Dendritic cell treated with granulocyte-macrophage colony-stimulating factor and Interleukin-4, amounts not matched to agents 40 ng/mL and 50 ng/mL, for 4 days (primary cell): Measurements from ENCODE around the gene HCFC1R1.
"Not testable (repeated sequence)": the region's sequence is repeated elsewhere in the genome, so short reads cannot be mapped to it uniquely, and the experiment has no call there.

Experiments
- H3K27ac Mint-ChIP-seq: one replicate; pipeline ENCODE4 v1.8.0; 2022; ENCODE audit warnings: mild to moderate bottlenecking, mixed read lengths
- H3K27me3 Mint-ChIP-seq: one replicate; pipeline ENCODE4 v1.8.0; 2022; ENCODE audit warnings: mild to moderate bottlenecking, mixed read lengths
- H3K36me3 Mint-ChIP-seq: one replicate; pipeline ENCODE4 v1.8.0; 2022; ENCODE audit warnings: low read depth, mixed read lengths
- H3K4me1 Mint-ChIP-seq: one replicate; pipeline ENCODE4 v1.8.0; 2022; ENCODE audit warnings: low read depth, mixed read lengths
- H3K4me3 Mint-ChIP-seq: one replicate; pipeline ENCODE4 v1.8.0; 2022; ENCODE audit warnings: mild to moderate bottlenecking, moderate library complexity, mixed read lengths
- H3K9me3 Mint-ChIP-seq: one replicate; pipeline ENCODE4 v1.8.0; 2022; ENCODE audit warnings: mixed read lengths
- intact Hi-C: fragments of 100-400 bp; cut with micrococcal nuclease; formaldehyde crosslinking; loops from one replicate; pipeline ENCODE4 v1.15.0; 2022

Gene HCFC1R1

GRCh38 chr16:3060339-3061127 is 36.8 kb upstream of the HCFC1R1 start:
- Mint-ChIP-seq H3K27ac (peak overlapping the region; percentile 95), H3K27me3 (peaks cover 3% of the 10 kb centered on the region), H3K4me1 (peaks cover 59% of the 10 kb centered on the region), H3K4me3 (no peak overlapping the region), H3K9me3 (no peaks in the 10 kb centered on the region), H3K36me3 (peaks cover 18% of the 10 kb centered on the region)
- intact Hi-C loops = no loop called here

GRCh38 chr16:3059723-3060242 is 36.0 kb upstream of the HCFC1R1 start:
- Mint-ChIP-seq H3K9me3 (no peaks in the 10 kb centered on the region), H3K36me3 (peaks cover 23% of the 10 kb centered on the region), H3K4me1 (peaks cover 59% of the 10 kb centered on the region), H3K27me3 (peaks cover 3% of the 10 kb centered on the region), H3K27ac (peak overlapping the region; percentile 95), H3K4me3 (peak overlapping the region; percentile 63)
- intact Hi-C loops = loop anchor here (1.0 kb wide), 3 partner anchors 35 to 107 kb away; no protein-coding TSS in a partner anchor

- H3K27me3 Mint-ChIP-seq = peaks cover 2% of the 10 kb centered on the region
- intact Hi-C loops = loop anchor here (1.0 kb wide), 3 partner anchors 35 to 107 kb away; no protein-coding TSS in a partner anchor
- no peaks in the 10 kb centered on the region for H3K9me3 Mint-ChIP-seq
- H3K36me3 Mint-ChIP-seq = peaks cover 29% of the 10 kb centered on the region
- H3K27ac Mint-ChIP-seq = peak overlapping the region; percentile 95
- H3K4me3 Mint-ChIP-seq = peak overlapping the region; percentile 81
- H3K4me1 Mint-ChIP-seq = peaks cover 63% of the 10 kb centered on the region
Observed at GRCh38 chr16:3059041-3059722, 35.4 kb upstream of the HCFC1R1 start.

- Mint-ChIP-seq H3K9me3 (no peaks in the 10 kb centered on the region), H3K27ac (peak overlapping the region; percentile 95), H3K36me3 (peaks cover 37% of the 10 kb centered on the region), H3K4me3 (peak overlapping the region; percentile 81), H3K4me1 (peaks cover 71% of the 10 kb centered on the region), H3K27me3 (peaks cover 2% of the 10 kb centered on the region)
- intact Hi-C loops = loop anchor here (1.0 kb wide), 3 partner anchors 36 to 108 kb away; no protein-coding TSS in a partner anchor
Observed at GRCh38 chr16:3058139-3059030, 34.6 kb upstream of the HCFC1R1 start.

- Mint-ChIP-seq H3K4me1 (peaks cover 77% of the 10 kb centered on the region), H3K4me3 (no peak overlapping the region), H3K9me3 (no peaks in the 10 kb centered on the region), H3K36me3 (peaks cover 39% of the 10 kb centered on the region), H3K27me3 (peaks cover 2% of the 10 kb centered on the region), H3K27ac (no peak overlapping the region)
- intact Hi-C loops = no loop called here
Observed at GRCh38 chr16:3057181-3058138, 33.7 kb upstream of the HCFC1R1 start.

GRCh38 chr16:3056336-3057180 is 32.8 kb upstream of the HCFC1R1 start:
- Mint-ChIP-seq H3K27ac (no peak overlapping the region), H3K27me3 (peaks cover 5% of the 10 kb centered on the region), H3K4me1 (peaks cover 79% of the 10 kb centered on the region), H3K36me3 (peaks cover 46% of the 10 kb centered on the region), H3K9me3 (no peaks in the 10 kb centered on the region), H3K4me3 (no peak overlapping the region)
- intact Hi-C loops = no loop called here

GRCh38 chr16:3055734-3056115 is 32.0 kb upstream of the HCFC1R1 start:
- H3K9me3 Mint-ChIP-seq, H3K4me3 Mint-ChIP-seq, H3K27me3 Mint-ChIP-seq, H3K27ac Mint-ChIP-seq, intact Hi-C loops: not testable (repeated sequence)
- Mint-ChIP-seq H3K36me3 (peaks cover 54% of the 10 kb centered on the region), H3K4me1 (peaks cover 86% of the 10 kb centered on the region)

GRCh38 chr16:3054965-3055733 is 31.4 kb upstream of the HCFC1R1 start:
- intact Hi-C loops = no loop called here
- H3K36me3 Mint-ChIP-seq = peaks cover 60% of the 10 kb centered on the region
- peaks cover 9% of the 10 kb centered on the region for H3K27me3 Mint-ChIP-seq
- H3K4me3 Mint-ChIP-seq = no peak overlapping the region
- H3K4me1 Mint-ChIP-seq = peaks cover 86% of the 10 kb centered on the region
- no peaks in the 10 kb centered on the region for H3K9me3 Mint-ChIP-seq
- no peak overlapping the region for H3K27ac Mint-ChIP-seq

GRCh38 chr16:3053330-3053710 is 29.6 kb upstream of the HCFC1R1 start:
- H3K9me3 Mint-ChIP-seq, H3K27ac Mint-ChIP-seq, intact Hi-C loops, H3K4me3 Mint-ChIP-seq: not testable (repeated sequence)
- peaks cover 14% of the 10 kb centered on the region for H3K27me3 Mint-ChIP-seq
- H3K36me3 Mint-ChIP-seq = peaks cover 78% of the 10 kb centered on the region
- H3K4me1 Mint-ChIP-seq = peaks cover 87% of the 10 kb centered on the region

GRCh38 chr16:3052571-3053329 is 29.0 kb upstream of the HCFC1R1 start:
- peaks cover 80% of the 10 kb centered on the region for H3K36me3 Mint-ChIP-seq
- peak overlapping the region; percentile 4 for H3K4me3 Mint-ChIP-seq
- H3K4me1 Mint-ChIP-seq = peaks cover 91% of the 10 kb centered on the region
- H3K27ac Mint-ChIP-seq = peak overlapping the region; percentile 36
- H3K9me3 Mint-ChIP-seq, intact Hi-C loops: not testable (repeated sequence)
- H3K27me3 Mint-ChIP-seq = peaks cover 14% of the 10 kb centered on the region

- Mint-ChIP-seq H3K27ac (no peak overlapping the region), H3K27me3 (peaks cover 18% of the 10 kb centered on the region), H3K9me3 (no peaks in the 10 kb centered on the region), H3K36me3 (peaks cover 75% of the 10 kb centered on the region), H3K4me1 (peaks cover 89% of the 10 kb centered on the region), H3K4me3 (no peak overlapping the region)
- intact Hi-C loops = no loop called here
Observed at GRCh38 chr16:3051494-3051893, 27.8 kb upstream of the HCFC1R1 start.
